GM12878 (cell line): ENCODE results near the gene ELAVL3. TPM values are rescaled to one million over a fixed set of nuclear protein-coding genes. Genes with fewer than 3 reads are reported as not detected.

Experiments
- BRCA1 ChIP-seq: IDR thresholded peaks from 2 replicates; pipeline ENCODE4 v1.6.1; 2011; ENCODE audit warnings: low read depth, low read length, improper control_type of control experiment
- CBX5 ChIP-seq: sonication (generic); IDR thresholded peaks from 2 replicates; pipeline ENCODE4 v1.6.1; 2016; ENCODE audit warnings: low read depth, moderate library complexity, mild to moderate bottlenecking, inconsistent platforms
- CHD2 ChIP-seq: IDR thresholded peaks from 2 replicates; pipeline ENCODE4 v1.6.1; 2011; ENCODE audit warnings: low read depth, low read length, improper control_type of control experiment, borderline replicate concordance
- E2F8 ChIP-seq: fragments of 450-650 bp; IDR thresholded peaks from 2 replicates; pipeline ENCODE4 v1.6.1; 2018; ENCODE audit warnings: mild to moderate bottlenecking, low read depth, moderate library complexity; ENCODE audit not compliant: partially characterized antibody
- FOXK2 ChIP-seq: fragments of 450-650 bp; IDR thresholded peaks from 2 replicates; pipeline ENCODE4 v1.6.1; 2017; ENCODE audit warnings: mild to moderate bottlenecking, moderate library complexity
- FOXM1 ChIP-seq: IDR thresholded peaks from 2 replicates; pipeline ENCODE4 v1.6.1; 2012; ENCODE audit warnings: low read depth, mild to moderate bottlenecking, inconsistent platforms, low read length, moderate library complexity
- MYB ChIP-seq: fragments of 150-350 bp; IDR thresholded peaks from 2 replicates; pipeline ENCODE4 v1.6.1; 2014; ENCODE audit warnings: mild to moderate bottlenecking, low read depth, low read length, borderline replicate concordance
- NFIC ChIP-seq: IDR thresholded peaks from 2 replicates; pipeline ENCODE4 v1.6.1; 2012; ENCODE audit warnings: low read depth, mild to moderate bottlenecking, inconsistent platforms, low read length, moderate library complexity
- NR2C1 ChIP-seq: fragments of 450-650 bp; IDR thresholded peaks from 2 replicates; pipeline ENCODE4 v1.6.1; 2017; ENCODE audit warnings: antibody characterized with exemption, mild to moderate bottlenecking, moderate library complexity
- NRF1 ChIP-seq: conservative IDR thresholded peaks from 2 replicates; pipeline ENCODE4 v1.6.1; 2011; ENCODE audit warnings: mild to moderate bottlenecking, low read depth, low read length, improper control_type of control experiment
- PAX8 ChIP-seq: fragments of 450-650 bp; IDR thresholded peaks from 2 replicates; pipeline ENCODE4 v1.6.1; 2017; ENCODE audit warnings: mild to moderate bottlenecking, moderate library complexity
- PBX3 ChIP-seq: IDR thresholded peaks from 2 replicates; pipeline ENCODE4 v1.6.1; 2011; ENCODE audit warnings: mild to moderate bottlenecking, low read depth, low read length, moderate library complexity; ENCODE audit not compliant: insufficient replicate concordance
- TCF12 ChIP-seq: IDR thresholded peaks from 2 replicates; pipeline ENCODE4 v1.6.1; 2011; ENCODE audit warnings: low read depth, mild to moderate bottlenecking, low read length
- TCF7 ChIP-seq: IDR thresholded peaks from 2 replicates; pipeline ENCODE4 v1.6.1; 2014; ENCODE audit warnings: antibody characterized with exemption, borderline replicate concordance
- ZBTB40 ChIP-seq: fragments of 450-650 bp; IDR thresholded peaks from 2 replicates; pipeline ENCODE4 v1.6.1; 2016; ENCODE audit warnings: mild to moderate bottlenecking, moderate library complexity, borderline replicate concordance
- ZNF207 ChIP-seq: fragments of 450-650 bp; IDR thresholded peaks from 2 replicates; pipeline ENCODE4 v1.6.1; 2014; ENCODE audit warnings: antibody characterized with exemption, mild to moderate bottlenecking, borderline replicate concordance
- ZNF592 ChIP-seq: fragments of 450-650 bp; IDR thresholded peaks from 2 replicates; pipeline ENCODE4 v1.6.1; 2017; ENCODE audit warnings: mild to moderate bottlenecking, moderate library complexity
- polyA plus RNA-seq, 11 experiments: library from polyadenylated mRNA; depleted of rRNA in 4 of 11; unstranded in 6 of 11; stranded (reverse) in 5 of 11; fragments of >200 nt; fragmentation: Nextera tagmentation in 4 of 11; fragmentation: Illumina TruSeq in 1 of 11; extraction: Ambion mirVana in 4 of 11; extraction: Trizol in 1 of 11; gene quantifications; 1 replicate in 1 of 11; 2 replicates in 10 of 11; pipeline versions ENCODE4 v1.2.1 to v1.2.3, GENCODE V29; 2011 to 2016; ENCODE audit warnings: inconsistent platforms in 2 of 11, missing spikeins in 2 of 11, low read depth in 1 of 11
- total RNA-seq, 4 experiments: library from RNA; depleted of rRNA in 3 of 4; stranded (reverse); fragments of >200 nt in 3 of 4; fragmentation: Illumina TruSeq in 1 of 4; extraction: Trizol in 1 of 4; gene quantifications; 2 replicates each; pipeline versions ENCODE4 v1.2.1 to v1.2.3, GENCODE V29; 2013 to 2021

The ELAVL3 gene
- total and polyA plus RNA-seq, 10 of the 15 experiments (the other 5 are each of a cell fraction or from before 2014, with no cell fraction given): under 0.01 to 0.05 (median 0.01) TPM; not detected in 7

- TF ChIP-seq PBX3: no peak
- TF ChIP-seq FOXK2: no peak
- TF ChIP-seq CHD2: peak; percentile 69
- TF ChIP-seq ZNF207: peak; percentile 44; the same call in 1 of the 2 replicates
- TF ChIP-seq PAX8: no peak
- TF ChIP-seq FOXM1: no peak
- no peak for TF ChIP-seq BRCA1
- TF ChIP-seq TCF7: no peak
- TF ChIP-seq TCF12: no peak
- no peak for TF ChIP-seq MYB
- peak; percentile 20; the same call in 1 of the 2 replicates for TF ChIP-seq NRF1
- no peak for TF ChIP-seq E2F8
- TF ChIP-seq NFIC: no peak
- no peak for TF ChIP-seq ZNF592
- peak; percentile 68 for TF ChIP-seq NR2C1
- no peak for TF ChIP-seq CBX5
- peak; percentile 90 for TF ChIP-seq ZBTB40
Observed at GRCh38 chr19:11505504-11506100, 24.8 kb upstream of the ELAVL3 start, which contains the start of gene ZNF653 (continued).
